Right lung (tissue), 5 donors: ENCODE measurements around the gene GDF10. TPM values are rescaled to one million over a fixed set of nuclear protein-coding genes. Genes with fewer than 3 reads are reported as not detected.

Source experiments
- DNase-seq, 2 donors: peaks; one replicate each; pipeline ENCODE4 v3.0.0-alpha.2; 2013
- polyA plus RNA-seq, 5 donors: library from polyadenylated mRNA; unstranded; fragments of 120-200 nt; gene quantifications; one replicate each; pipeline versions ENCODE4 v1.2.1 to v1.2.3, GENCODE V29; 2013; ENCODE audit warnings: inconsistent platforms in 1 of 5, low replicate concordance in 1 of 5; ENCODE audit not compliant: insufficient read length in 5 of 5, insufficient read depth in 1 of 5

Gene GDF10
- polyA plus RNA-seq, 5 donors: 92.5 to 166 (median 101) TPM

DNA sequence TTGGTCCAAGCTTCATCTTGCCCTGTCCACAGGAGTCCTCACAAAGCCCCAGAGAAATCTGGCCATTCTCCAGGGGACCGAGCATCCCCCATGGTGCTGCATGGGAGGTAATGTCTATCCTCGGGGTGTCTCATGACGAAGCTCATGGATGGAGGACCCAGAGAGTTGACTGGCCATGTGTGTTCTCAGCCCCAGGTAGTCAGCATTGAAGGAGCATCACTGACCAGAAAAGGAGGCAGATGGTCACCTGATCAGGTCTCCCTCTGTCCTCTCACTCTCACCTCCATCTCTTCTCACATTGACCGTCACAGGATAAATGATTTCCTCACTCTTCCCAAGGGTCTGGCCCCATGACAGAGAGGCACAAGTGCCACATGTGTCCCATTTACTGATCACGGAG is 33.4 kb upstream of the GDF10 start:
- DNase-seq: no peak

DNA sequence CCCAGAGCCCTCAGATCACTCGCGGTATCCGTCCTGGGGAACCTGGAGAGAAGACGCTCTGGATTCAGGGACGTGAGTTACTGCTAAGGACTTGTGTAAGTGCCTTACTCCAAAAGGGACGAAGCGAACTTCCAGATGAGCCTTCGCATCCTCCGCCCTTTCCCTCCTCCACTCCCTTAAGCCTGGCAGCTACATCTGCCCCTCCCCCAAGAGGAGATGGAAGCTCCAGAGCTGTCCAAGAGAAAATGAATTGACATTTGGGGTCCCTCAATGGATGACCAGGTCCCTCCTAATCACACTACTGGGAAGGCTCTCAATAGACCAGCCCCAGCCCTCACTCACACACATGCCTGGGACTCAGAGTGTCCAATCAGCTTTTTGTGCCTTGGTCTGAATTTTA is 31.3 kb upstream of the GDF10 start:
- DNase-seq: no peak

DNA sequence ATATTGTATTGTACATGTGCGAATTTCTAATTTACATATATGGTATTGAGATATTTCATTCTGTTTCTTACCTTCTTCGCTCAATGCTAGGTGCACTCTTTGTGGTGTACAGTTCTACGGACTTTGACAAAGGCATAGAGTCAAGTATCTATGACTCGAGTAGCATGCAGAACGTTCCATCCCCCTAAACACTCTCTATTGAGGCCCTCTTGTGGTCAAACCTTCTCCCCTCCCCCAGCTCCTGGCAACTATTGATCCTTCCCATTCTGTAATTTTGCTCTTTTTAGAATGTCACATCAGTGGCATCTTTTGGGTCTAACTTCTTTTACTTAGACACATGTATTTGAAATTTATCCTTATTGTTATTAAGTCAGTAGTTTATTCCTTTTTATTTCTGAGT is 30.7 kb upstream of the GDF10 start:
- DNase-seq: no peak

DNA sequence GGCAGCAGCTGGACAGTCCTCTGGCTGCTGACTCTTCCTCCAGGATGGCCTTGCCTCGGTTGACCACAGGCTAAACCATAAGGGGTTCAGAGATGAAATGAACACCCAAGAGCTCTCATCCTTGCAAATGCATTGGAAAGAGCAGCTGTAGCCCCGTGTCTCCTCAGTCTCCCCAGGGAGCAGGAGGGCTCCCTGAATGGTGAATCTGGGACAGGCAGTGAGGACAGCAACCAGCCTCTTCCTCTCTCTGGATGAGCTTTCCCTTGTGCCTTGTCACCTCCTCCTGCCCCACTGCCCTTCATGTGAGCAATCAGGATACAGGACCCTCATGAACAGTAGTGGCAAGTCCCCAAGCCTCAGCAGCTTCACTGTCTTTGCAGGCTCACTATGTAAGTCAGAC is 23.9 kb upstream of the GDF10 start:
- no peak for DNase-seq

DNA sequence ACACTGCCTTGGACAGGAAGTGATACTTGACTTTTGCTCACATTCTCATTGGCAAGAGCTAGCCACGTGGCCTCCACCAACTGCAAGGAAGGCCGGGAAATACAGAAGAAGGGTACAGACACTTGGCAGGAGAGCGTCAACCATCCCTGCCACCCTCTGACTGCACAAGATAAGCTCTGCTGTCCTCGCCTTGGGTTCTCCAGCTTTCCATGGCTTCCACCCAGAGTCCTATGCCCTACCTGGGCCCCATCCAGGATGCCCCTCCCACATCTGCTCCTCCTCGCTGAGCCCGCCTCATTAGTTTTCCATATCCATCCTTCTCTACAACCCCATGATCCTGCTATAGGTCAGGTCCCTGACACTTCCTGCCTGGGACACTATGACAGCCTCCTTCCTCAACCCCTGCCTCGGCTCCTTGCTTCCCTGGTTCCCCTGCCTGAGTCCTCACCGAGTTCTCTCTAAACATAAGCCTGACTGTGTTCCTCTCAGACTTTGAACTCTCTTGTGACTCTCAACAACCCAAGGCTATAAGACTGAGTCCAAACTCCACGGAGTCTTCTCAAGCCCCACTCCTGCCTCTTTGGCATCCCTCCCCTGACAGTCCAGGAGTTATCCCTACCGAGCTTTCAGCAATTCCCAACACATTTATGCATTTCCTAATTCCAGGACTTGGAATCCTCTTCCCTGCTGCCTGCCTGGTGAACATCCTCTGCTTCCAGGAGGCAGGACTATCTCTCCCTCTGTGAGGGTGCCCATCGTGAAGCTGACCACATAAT is 23.2 kb upstream of the GDF10 start:
- DNase-seq: no peak

DNA sequence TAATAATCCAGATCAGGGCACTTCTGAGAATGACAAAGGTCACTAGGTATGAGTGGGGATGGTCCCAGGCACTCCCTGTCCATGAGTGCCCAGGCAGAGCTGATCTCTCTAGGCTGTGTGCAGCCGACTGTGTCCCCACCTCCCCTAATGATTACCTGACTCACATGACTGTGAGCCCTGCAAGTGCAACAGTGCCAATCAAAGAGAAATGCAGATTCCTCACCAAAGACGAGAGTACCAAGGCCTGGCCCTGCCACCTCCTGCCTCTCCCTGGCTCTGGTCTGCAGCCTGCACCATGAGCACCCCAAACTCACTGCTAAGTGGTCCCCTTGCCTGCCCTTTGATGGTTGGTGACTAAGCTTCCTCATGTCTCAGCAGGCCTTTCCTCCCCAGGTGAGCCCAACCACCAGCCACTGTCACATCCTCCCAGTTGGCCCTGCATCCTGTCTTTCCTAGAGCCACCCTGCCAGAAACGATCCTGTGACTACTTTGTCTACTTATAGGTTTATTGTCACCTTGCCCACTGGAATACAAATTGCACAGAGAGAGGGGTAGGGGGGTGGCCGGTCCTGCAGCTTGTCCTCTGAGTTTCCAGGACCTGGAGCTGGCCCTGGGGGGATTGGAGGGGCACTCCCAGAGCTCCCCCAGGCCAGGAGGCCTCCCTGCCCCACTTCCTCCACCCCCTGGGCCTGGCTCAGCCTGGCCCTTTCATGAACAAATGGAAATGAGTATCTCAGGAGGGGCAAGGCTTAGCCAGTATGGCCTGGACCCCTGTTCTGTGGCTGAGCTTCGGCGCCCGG is 22.4 kb upstream of the GDF10 start:
- no peak for DNase-seq

DNA sequence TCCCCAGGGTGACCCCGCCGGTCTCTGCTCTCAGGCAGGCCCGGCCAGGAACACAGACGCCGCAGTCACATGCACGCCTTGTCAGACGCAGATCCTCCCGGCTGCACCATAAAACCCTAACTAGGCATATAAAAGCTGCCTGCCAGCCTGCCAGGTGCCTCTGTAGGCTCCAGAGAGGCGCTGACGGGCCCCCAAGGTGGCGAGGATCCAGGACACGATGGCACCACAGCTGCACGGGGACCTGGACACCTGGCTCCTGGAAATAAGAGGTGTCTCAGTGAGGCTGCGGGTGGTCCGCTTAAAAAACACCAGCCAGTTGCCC is 21.9 kb upstream of the GDF10 start:
- DNase-seq: no peak

DNA sequence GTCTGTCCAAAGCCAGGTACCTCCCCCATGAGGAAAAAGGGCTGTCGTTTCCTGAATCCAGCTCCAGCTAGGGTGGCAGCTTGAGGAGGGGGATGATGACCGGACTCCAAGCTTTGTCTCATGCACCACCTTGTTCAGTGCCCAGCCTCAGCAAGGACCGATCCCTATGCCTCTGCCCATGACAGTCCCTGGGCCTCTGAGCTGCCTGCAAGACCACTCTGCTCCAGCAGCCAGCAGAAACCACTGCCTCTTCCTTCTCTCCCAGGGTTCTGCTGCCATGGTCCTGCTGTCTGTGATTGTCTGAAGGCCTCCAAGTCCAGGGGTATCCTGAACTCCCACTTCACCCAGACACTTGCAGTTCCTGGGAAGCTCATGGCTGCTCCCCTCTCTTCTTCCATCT is 21.3 kb upstream of the GDF10 start:
- DNase-seq: no peak

DNA sequence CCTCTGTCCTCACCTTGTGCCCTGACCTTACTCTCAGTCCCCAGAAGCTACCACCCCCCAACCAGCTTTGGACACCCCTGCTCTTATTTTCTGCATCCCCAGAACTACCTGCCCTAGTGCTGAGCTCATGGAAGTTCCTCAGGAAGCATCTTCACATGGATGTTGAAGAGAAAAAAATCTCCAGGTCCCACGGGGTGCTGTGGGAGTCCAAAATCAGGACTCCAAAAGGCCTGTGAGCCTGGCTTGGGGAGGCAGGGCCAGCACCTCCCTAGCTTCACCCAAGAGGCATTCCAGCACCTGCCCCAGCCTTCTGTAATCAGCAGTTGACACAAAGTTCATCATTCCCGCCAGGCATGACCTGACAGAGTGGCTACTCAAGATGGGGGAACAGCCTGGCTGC is 20.7 kb upstream of the GDF10 start:
- no peak for DNase-seq

DNA sequence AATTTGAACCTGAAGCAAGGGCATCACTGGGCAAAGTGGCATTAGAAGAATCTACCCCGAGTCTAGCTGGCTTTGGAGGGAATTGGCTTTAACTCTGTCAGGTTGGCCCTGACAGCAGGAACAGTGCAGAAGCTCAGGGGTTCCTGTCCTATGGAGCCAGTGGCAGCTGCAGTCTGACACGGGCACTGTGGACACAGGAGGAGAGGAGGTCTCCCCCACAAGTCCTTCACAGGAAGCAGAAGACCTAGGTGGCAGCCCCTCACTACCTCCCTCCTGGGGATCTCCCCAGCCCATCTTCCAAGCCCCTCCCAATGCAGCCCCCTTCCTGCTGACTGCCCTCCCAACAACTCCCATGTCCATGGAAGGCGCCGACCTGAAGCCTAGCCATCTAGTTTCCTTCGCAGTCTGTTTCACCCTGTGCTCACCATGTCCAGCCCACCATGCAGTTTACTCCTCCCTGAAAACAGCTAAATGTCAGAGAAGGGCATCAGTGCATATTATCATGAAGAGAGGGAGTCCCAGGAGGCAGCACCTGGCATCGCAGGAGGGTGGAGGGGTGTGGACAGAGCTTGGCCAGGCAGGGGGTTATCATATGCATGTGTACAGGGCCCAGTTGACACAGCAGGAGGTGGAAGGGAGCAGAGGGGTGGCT is 17.9 kb upstream of the GDF10 start:
- no peak for DNase-seq

DNA sequence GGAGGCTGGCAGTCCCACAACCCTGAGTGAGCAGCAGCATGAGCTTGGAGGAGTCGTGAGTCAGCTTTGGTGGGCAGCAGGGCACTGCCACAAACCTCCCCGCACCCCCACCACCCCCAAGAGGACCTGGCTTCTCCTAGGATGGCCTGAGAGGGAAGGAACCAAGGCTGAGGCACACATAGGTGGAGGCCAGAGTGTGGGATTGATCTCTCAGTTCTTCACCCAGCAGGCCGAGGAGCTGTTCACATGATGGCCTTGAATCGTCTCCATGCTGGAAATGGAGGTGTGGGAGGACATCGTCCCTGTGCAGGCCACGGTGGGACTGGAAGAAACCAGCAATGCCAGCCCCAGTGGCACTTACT is 17.4 kb upstream of the GDF10 start:
- DNase-seq: no peak

DNA sequence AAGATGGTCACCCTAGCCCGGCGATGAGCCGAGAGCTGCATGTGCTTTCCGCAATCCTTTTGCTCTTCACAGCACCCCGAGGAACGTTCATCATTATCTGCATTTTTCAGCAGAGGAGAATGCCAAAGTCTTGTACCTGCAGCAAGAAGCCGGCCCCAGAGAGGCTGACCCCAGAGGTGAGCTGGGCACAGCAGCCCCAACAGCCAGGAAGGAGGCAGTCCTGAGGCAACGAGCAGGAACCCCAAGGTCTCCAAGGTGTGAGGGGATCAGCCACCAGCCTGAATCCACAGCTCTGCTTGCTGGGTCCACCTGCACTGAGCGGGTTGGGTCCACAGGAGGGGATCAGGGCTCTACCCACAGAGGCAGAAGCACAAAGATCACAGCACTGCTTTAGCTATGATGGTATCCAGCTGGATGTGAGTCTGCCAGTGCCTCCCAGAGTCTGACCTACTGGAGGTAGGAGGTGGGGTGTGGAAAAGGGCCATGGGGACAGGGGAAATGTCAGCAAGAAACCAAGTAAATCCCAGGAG is 16.8 kb upstream of the GDF10 start:
- DNase-seq: no peak

DNA sequence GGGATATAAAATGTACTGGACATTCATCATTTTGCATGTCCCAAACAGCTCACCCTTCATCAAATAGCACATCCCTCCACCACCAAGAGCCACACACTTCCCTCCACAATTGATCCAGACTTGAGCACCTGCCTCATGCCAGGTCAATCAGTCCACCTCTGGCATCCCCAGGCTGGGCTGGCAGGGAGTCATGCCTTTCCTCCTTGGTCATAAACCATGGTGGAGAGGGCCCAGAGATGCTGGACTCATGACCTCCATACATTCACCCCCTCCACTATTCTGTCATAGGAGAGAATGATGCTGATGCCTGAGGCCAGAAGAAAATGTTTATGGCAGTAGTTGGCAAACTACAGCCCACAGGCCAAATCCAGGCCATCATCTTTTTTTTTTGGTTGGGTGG is 16.1 kb upstream of the GDF10 start:
- no peak for DNase-seq

DNA sequence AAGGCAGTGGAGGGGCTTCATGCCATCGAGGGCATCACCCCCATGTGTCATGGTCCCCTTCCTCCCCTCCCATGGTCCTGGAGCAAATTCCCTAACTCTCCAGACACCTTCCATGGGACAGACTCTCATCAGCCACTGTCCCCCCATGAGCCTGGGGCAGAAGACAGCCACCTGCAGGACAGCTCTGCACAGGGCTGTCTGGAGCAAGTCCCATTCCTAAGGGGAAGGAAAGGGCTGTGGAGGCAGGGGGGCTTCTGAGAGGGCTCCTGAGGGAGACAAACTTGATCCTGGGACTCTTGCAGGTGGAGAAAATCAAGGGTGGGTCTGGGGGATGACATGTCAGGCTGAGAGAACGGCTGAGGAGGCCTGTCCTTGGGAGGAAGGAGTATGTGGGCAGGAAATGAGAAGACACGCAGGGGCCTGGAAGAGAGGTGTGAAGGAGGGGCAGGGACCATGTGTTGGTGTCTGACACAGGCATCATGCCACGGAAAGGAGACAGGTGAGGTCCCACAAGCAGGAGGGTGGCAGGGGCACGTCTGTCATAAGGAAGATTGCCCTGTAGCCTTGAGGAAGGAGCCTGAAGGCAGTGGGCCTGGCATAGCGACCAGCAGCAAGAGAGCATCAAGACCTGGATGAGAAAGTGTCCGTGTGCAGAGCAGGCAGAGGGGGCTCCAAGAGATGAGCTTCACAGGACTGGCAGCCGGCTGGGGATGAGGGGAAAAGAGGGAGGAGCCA is 14.4 kb upstream of the GDF10 start:
- DNase-seq: no peak

DNA sequence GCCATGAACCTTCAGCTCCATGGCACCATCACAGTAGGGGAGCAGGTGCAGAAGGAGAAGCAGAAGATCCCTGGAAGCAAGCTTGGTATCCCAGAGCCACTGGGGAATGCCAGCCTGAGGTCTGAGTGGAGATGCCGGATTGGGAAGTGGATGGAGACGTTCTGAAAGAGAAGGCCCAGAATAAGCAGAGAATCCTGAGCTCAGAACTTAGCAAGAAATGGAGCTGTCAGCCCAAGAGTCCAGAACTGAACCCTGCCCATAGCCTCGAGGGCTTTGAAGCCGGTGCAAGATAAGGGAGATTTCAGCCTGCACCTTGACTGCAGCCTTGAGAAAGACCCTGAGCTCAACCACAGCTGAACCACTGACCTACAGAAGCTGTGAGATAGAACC is 13.9 kb upstream of the GDF10 start:
- DNase-seq: no peak

DNA sequence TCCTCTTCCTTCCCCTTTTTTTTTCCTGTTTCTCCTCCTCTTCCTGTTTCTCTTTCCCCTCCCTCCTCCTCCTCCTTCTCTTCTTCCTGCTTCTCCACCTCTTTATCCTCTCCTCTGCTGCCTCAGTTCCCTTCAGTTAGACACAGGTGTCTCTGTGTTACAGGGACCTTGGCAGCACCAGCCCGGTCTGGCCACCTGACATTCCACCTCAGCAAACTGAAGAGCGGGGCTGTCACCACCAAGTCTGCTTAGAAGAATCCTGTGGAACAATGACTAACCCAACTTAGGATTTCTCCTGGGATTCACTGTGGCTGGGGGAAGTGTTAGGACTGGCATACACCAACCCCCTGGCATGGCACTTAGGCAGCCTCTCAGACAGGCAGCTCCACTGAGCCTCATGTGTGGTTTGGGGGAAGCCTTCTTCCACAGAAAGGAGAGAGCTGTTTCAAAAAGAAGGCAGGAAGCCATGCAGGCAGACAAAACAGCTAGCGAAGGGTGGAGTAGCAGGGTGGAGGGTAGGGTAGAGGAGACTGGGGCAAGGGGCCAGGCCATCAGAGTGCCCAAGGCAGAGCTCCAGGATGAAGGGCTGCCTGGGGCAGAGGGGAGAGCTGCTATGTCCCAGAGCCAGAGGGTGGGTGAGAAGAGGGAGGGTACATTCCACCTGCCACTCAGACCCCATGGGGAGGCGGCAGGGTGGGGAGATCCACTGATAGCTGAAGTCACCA is 13.2 kb upstream of the GDF10 start:
- no peak for DNase-seq

DNA sequence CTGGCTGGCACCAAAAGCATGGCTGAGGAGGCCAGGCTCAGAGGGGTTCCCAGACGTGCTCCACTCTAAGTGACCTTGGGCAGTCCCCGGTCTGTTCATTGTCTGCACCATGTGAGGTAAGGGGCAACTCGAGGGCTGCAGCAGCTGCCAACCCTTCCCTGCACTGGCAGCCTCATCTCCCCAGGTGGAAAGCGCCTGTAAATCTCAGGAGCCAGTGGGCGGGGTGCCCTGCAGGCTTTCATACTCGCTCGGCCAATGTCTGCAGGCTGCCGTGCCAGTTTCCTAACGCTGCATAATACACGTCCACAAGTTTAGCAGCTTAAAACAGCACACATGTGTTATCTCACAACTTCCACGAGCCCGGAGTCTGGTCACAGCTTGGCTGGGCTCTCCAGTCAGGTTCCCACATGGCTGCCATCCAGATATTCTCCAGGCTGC is 12.6 kb upstream of the GDF10 start:
- no peak for DNase-seq

DNA sequence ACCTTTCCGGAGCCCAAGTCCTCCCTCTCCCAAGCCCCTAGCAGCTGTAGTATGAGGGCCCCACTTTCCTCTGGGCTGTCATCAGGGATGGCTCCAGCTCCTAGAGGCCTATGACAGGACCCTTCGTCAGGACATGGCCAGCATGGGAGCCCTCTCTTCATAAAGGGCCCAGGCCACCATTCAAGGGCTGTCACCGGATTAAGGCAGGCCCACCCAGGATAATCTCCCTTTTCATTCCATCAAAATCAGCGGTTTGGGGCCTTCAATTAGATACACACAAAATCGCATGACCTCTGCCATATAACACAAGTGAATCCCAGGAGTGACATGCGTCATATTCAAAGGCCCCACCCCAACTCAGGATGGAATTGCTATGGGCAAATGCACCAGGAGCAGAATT is 12.2 kb upstream of the GDF10 start:
- DNase-seq: no peak

DNA sequence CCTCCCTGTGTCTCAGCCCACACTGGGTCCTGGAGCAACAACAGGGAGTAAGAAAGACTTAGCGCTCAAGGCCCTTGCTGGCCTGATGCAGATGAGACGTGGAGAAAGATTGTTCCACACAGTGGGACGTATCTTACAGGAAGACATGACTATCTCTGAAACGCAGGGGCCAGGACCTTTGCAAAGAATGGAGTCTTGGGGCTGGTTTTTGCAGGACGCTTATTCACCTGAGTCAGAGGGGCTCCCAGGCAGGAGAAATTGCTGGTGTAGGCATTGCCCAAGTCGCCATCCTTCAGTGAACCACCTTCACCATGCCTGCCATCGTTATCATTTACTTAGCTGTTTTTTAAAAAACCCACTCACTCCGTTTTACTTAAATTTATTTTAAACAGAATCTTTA is 11.8 kb upstream of the GDF10 start:
- DNase-seq: no peak

DNA sequence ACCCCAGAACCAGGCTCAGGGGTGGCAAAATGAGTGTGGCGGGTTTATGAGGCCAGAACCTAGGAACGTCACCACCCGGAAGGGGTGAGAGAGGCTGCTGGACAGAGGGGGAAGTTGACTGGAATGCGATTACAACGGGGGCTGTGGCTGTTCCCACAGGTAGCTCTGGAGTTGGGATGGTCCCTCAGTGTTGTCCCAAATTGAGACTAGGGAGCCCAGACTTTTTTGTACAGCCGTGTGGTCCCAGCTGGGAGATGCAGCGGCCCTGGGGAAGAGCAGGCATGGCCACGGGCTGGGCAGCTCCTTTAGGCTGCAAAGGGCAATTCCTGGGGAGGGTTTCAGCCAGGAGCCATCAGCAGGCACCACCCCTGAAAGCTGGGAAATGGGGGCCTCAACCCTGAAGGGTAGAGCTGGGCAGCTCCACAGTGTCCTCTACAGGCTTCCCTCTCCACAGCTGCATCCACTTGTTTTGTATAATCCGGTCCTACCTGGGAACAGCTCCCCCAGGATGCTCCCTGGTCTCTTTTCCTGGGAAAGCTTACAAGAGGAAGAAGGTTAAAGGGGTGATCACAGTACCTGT is 11.0 kb upstream of the GDF10 start:
- DNase-seq: no peak

DNA sequence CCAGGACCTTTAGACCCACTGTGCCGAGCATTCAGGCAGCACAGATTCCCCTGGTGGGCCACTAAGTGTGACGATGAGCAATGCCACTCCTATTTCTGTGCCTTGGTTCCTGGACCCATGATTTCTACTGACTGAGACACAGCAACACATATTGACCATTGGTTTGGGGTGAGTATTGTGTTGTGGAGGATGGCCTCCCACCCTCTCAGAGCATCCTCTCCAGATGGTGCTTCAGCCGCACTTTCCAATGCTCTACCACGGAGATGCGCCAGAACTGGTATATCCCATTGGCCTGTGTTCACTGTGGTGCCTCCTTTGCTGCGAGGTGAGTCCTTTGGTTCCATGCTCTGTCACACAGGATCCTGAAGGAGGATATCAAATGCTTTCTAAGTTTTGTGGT is 10.1 kb upstream of the GDF10 start:
- DNase-seq: no peak
